ENCODE measurements around the gene RECQL. TPM values are rescaled to one million over a fixed set of nuclear protein-coding genes. Genes with fewer than 3 reads are reported as not detected.
"Not testable (repeated sequence)": the region's sequence is repeated elsewhere in the genome, so short reads cannot be mapped to it uniquely, and the experiment has no call there.

RECQL gene
- total RNA-seq, 1 experiment from 2014 or later = 11.3 TPM

- peak; percentile 24 for DNase-seq (ENCODE audit: low spot score)
Observed at GRCh38 chr12:21502164-21502496, 695 bp upstream of the RECQL start.

DNA sequence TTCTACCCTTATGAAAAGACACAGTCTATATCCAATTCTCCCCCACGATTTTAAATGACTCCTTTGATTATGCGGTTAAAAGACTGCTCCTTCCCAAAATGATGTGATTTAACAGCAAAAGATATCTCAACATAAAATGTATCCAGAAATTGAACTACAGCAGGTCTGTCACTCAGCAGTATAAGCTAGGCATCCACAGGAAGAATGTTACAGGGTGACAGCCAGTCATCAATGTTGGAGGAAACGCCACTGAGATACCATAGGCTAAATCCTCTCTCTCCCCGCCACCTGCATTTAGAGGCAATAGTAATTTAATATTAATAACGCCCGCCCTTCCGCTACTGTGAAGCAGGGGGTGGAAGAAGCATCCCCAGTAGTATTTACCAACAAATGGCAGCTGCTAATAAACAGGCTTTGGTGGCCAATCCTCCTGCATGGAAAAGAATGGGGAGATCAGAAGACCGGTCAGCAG, 613 bp downstream of the RECQL start:
- no peak for DNase-seq (ENCODE audit: low spot score)

DNA sequence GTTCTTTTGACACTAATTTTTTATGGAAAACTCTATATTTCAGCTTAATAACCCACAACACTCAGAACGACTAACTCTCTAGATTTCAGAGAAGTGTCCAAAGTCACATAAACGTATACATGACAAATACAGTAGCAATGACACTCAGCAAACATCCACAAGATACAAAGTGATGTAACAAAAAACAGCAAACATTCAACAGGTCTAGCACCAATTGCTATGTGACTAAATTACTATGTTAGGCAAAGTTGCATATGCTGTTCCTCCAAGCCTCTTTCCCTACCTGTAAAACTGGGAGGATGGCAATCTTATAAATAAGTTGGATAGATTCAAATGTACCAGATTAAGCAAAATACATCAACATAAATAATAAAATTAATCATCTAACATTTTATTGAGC, 1.7 kb downstream of the RECQL start:
- DNase-seq (ENCODE audit: low spot score) = peak; percentile 1

GRCh38 chr12:21485998-21486397, 15.4 kb downstream of the RECQL start:
- DNase-seq (ENCODE audit: low spot score) = no peak

GRCh38 chr12:21483531-21483930, 17.9 kb downstream of the RECQL start:
- DNase-seq (ENCODE audit: low spot score) = no peak

DNA sequence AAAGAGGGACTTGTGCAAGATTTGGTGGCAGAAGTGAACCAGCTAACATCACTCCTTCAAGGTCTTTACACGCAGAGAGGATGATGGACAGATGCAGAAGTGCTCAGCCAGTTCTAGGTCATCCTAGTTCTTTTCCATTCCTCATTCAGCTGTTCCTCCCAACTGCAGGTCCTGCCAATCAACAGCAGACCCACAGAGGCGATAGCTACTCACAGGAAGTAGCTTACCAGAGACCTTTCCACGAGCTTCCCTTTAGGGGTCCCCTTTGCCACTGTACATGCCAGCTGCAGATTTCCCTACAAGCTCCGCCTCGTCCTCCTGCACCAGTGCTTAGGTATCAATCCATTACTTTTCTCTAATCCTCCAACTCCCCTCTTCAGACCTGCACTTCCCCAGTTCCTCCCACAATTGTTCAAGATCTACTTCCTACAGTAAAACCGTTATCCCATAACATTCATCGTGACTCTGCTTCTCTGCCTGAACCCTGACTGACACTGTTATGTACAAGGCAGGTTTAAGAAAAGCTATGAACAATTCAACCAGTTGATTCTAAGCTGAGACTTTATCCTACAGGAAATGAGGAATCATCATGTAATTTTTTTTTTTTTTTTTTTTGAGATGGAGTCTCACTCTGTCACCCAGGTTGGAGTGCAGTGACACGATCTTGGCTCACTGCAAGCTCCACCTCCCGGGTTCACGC, 22.5 kb downstream of the RECQL start:
- DNase-seq (ENCODE audit: low spot score) = no peak

- no peak for DNase-seq (ENCODE audit: low spot score)
Observed at GRCh38 chr12:21476949-21477348, 24.5 kb downstream of the RECQL start.

DNA sequence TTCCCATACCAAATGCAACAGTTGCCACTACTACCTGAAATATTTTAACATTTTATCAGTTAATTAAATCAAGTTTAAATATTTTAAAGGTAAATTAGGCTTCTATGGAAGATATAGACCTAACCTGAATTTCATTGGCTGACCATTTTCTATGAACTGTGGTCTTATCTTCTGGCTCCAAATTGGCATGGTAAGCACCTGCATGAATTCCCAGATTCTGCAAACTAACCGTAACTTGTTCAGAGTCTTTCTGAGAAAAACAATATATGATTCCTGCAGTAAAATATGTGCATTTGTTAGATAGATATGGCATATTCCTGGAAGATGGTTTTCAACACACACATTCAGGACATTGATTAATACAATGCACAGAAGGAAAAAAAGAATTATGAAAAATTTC, 25.9 kb downstream of the RECQL start:
- no peak for DNase-seq (ENCODE audit: low spot score)

- no peak for DNase-seq (ENCODE audit: low spot score)
Observed at GRCh38 chr12:21472197-21472823, 29.1 kb downstream of the RECQL start.

DNA sequence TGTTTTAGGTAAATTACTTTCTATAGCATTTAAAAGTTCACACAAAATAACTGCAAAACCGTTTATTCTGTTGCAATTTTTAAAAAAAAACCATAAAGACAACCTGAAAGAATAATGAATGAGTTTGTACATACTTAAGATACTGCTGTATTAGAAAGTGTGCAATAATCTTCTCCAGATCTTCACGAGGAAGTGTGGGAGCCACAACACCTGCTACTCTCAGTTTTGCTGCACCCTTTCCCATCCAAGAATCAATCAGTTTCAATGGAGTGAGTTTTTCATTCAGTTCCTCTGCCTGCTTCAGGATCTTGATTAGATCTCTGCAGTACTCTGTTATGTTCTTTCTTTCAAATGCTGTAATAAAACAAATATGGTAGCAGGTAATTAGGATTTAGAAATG, 30.1 kb downstream of the RECQL start:
- no peak for DNase-seq (ENCODE audit: low spot score)

DNA sequence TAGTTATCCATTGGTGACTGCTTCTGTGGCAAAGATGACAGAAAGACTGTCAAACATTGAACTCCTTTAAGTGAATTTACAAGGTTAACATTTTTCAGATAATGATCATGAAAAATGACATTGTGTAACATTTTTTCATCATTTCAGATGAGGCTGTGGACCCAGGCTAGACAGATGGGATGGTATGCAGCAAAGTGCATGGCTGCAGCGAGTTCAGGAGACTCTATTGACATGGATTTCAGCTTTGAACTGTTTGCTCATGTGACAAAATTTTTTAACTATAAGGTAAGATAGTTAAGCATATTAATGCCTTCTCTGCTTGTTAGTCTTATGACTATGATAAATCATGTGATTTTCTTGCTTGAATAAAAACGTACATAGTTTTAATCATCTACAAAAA, 34.1 kb downstream of the RECQL start:
- not testable (repeated sequence) for DNase-seq (ENCODE audit: low spot score)

GRCh38 chr12:21459474-21459873, 42.0 kb downstream of the RECQL start:
- no peak for DNase-seq (ENCODE audit: low spot score)

GRCh38 chr12:21456291-21456780, 45.1 kb downstream of the RECQL start:
- no peak for DNase-seq (ENCODE audit: low spot score)

DNA sequence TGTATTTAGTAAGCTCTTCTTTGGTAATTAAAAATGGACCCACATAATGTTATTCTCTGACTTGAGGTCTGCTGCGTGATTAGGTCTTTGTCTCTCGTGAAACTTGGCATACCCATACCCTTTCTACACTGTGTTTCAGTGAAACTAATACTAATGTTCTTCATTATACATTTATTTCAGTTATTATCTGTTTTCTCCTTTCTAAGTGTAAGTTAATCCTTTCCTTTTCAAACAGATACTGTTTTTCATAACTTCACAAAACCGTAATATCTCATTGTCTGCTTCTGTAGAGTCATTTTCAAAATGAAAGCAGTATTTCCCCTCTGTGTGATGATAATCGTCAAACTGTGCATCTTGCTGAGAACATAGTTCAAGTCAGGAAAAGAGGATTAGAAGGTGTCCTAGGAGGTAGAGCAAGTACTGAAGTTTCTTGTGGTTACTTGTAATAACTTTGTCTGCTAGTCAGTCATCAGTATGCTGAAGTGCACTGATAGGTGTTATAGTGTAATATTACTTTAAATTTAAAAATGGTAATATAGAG, 48.1 kb downstream of the RECQL start:
- no peak for DNase-seq (ENCODE audit: low spot score)

DNA sequence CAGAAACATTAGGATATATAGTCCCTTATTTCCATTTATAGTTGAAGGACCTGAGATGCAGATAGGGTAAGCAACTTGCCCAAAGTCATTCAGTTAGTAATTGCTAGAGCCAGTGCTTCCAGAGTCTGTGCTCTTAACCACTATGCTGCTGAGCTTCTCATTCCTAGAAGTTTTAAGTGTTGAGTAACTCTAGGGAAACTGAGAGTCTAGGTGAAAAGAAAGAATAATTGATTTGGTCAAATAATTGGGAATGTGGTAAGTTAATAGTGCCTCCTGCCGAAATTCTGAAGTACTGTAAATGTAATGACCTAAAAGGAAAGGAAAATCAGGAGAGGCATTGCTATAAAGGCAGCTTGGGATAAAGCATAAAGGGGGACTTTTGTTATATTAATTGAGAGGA, 49.9 kb downstream of the RECQL start:
- DNase-seq (ENCODE audit: low spot score) = no peak

DNA sequence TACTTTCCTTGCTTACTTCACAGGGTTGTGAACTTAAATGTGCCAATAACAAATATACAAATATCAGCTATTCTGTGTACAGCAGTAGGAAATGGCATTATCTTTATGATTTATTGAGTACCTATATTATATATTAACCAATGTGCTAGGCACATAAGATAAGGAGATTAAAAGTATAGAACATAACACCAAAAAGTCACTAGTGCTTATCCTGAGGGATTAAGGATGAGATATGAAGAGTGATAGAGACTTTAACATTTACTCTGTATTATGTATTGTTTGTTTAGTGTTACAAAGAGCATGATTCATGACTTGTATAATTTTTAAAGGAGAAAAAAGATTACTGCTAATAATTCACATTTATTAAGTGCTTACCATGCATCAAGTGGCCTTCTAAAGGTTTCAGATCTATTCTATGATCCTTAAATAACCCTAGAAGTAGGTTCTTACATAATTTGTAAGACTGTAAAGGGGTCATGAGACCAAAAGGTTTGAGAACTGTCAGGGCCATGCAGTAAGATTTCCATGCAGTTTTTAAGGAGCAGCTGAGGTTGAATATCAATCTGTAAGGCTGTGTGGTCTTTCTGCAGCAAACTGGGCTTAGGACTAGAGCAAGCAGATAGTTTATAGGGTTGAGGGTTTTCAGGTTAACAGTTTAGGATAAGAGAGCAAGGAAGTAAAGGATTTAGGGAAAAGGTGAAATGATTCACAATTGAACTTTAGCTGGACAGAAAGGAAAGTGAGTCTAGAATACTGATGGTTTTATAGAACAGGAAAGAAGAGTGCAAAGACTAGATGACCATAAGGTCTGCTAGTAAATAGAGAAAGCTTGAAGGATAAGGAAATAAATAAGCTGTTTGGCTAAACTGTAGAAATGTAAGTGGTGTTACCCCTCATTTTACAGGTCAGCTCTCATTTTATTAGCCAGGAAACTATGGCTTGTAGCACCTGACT, 57.0 kb downstream of the RECQL start:
- peak; percentile 58 for DNase-seq (ENCODE audit: low spot score)

DNA sequence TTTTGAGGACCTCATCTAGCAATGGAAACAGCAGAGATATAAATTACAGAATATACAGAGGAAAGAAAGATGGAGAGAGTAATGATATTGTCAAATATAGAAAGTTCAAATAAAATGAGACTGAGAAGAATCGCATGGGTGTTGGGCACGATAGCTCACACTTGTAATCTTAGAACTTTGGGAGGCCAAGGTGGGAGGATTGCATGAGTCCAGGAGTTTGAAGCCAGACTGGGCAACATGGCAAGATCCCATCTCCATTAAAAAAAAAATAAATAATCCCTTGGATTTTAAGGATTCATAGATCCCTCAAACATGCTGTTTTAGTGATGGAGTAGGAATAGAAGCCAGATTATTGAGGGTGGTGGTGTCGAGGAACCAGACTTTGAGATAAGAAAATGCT, 62.1 kb downstream of the RECQL start:
- no peak for DNase-seq (ENCODE audit: low spot score)

GRCh38 chr12:21438643-21439042, 62.8 kb downstream of the RECQL start:
- DNase-seq (ENCODE audit: low spot score) = no peak

GRCh38 chr12:21434699-21435098, 66.7 kb downstream of the RECQL start:
- DNase-seq (ENCODE audit: low spot score) = no peak

DNA sequence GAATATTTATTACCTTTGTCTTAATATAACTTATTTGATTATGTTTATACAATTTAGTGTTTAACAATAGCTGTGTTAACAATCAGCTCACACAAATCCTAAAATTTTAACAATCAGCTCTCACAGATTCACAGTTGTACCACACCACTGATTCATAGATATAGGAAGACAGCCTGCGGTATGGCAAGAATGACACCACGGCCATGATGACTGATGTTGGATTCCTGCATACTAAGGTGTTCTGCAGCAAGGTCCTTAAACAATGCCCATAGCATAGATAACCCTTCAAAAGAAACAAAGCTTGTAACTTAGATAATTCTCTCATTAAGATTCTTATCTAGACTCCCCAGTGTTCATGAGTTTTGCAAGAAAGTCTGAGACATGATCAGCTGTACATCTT, 67.9 kb downstream of the RECQL start:
- DNase-seq (ENCODE audit: low spot score) = no peak

DNA sequence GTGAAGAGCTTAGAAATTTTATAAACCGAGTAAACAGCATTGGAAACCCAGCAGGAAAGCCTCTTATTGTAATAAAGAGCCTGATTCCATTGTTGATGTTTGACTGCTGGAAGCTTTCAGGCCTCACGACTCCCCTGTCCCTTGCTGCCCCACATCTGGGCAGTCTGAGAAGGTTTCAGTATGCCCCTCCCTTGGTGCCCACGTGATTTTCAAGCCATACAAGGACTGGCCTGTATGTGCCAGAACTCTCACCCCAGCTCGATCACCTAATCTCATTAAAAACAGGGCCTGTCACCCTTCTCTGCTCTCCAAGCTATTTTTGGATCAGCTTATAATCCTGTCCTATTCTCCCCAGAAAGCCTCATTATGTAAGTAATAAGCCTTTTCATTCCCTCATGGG, 71.4 kb downstream of the RECQL start:
- DNase-seq (ENCODE audit: low spot score) = no peak

GRCh38 chr12:21428241-21428640, 73.2 kb downstream of the RECQL start:
- DNase-seq (ENCODE audit: low spot score) = no peak
